HEK293 (cell line): ENCODE measurements around the gene NOSIP.
A peak's percentile ranks its signal among the peaks of the same experiment; 100 is the strongest.

Experiments used
- CTCF ChIA-PET: fragments of 350-600 bp; formaldehyde crosslinking; extraction: SDS; loops from one replicate; lab custom pipeline; 2021; ENCODE audit warnings: antibody characterized with exemption; lab: Yijun Ruan, JAX
- POLR2A ChIA-PET: fragments of 300-600 bp; formaldehyde crosslinking; extraction: SDS; loops from one replicate; lab custom pipeline; 2020; ENCODE audit warnings: antibody characterized with exemption, inconsistent platforms; lab: Yijun Ruan, JAX
- H3K27ac ChIP-seq: fragments of 200-500 bp; sonication (Bioruptor generic); 2 replicates; pipeline ENCODE4 v1.5.1; 2014; ENCODE audit warnings: low read depth, low read length, control low read depth, inconsistent platforms; ENCODE audit errors: extremely low read depth
- H3K36me3 ChIP-seq, 2 experiments: fragments of 200-500 bp in 1 of 2; sonication (Bioruptor generic) in 1 of 2; 1 replicate in 1 of 2; 2 replicates in 1 of 2; pipeline ENCODE4 v1.5.1; 2014 to 2017; ENCODE audit warnings: inconsistent platforms in 2 of 2, low read length in 2 of 2; ENCODE audit not compliant: control insufficient read depth in 2 of 2, insufficient read depth in 1 of 2
- H3K4me1 ChIP-seq: fragments of 200-500 bp; sonication (Bioruptor generic); 2 replicates; pipeline ENCODE4 v1.5.1; 2014; ENCODE audit warnings: mild to moderate bottlenecking, low read length, inconsistent platforms; ENCODE audit not compliant: control insufficient read depth, insufficient read depth
- H3K4me3 ChIP-seq: 2 replicates; pipeline ENCODE4 v1.5.1; 2011; ENCODE audit warnings: low read depth, mild to moderate bottlenecking, control low read depth, low read length, moderate library complexity
- H3K9me3 ChIP-seq: fragments of 200-500 bp; sonication (Bioruptor generic); 2 replicates; pipeline ENCODE4 v1.5.1; 2014; ENCODE audit warnings: low read depth, low read length, inconsistent platforms; ENCODE audit not compliant: control insufficient read depth, insufficient read depth
- EGR2 ChIP-seq: fragments of 450-650 bp; formaldehyde crosslinking; IDR thresholded peaks from 2 replicates; pipeline ENCODE4 v1.5.1; 2016; ENCODE audit warnings: low read depth, missing biosample characterization, missing genetic modification characterization
- HOXC10 ChIP-seq: sonication (generic); formaldehyde crosslinking; IDR thresholded peaks from 2 replicates; pipeline ENCODE4 v1.8.1; 2023; ENCODE audit warnings: mild to moderate bottlenecking, missing genetic modification reagents
- KLF7 ChIP-seq: fragments of 450-650 bp; formaldehyde crosslinking; IDR thresholded peaks from 2 replicates; pipeline ENCODE4 v1.5.1; 2016; ENCODE audit warnings: missing biosample characterization, missing genetic modification characterization, borderline replicate concordance
- PRDM4 ChIP-seq: fragments of 450-650 bp; formaldehyde crosslinking; IDR thresholded peaks from 2 replicates; pipeline ENCODE4 v1.5.1; 2017; ENCODE audit warnings: missing biosample characterization, missing genetic modification characterization
- ZBTB11 ChIP-seq: fragments of 450-650 bp; formaldehyde crosslinking; conservative IDR thresholded peaks from 2 replicates; pipeline ENCODE4 v1.5.1; 2016; ENCODE audit warnings: low read depth, missing biosample characterization, missing genetic modification characterization
- ZBTB26 ChIP-seq: fragments of 450-650 bp; formaldehyde crosslinking; optimal IDR thresholded peaks from 2 replicates; pipeline ENCODE3; 2016; ENCODE audit warnings: missing biosample characterization, mild to moderate bottlenecking, missing genetic modification characterization
- ZBTB49 ChIP-seq: fragments of 450-650 bp; formaldehyde crosslinking; IDR thresholded peaks from 2 replicates; pipeline ENCODE4 v1.5.1; 2016; ENCODE audit warnings: missing biosample characterization, missing genetic modification characterization, low read depth
- ZFHX2 ChIP-seq: fragments of 450-650 bp; formaldehyde crosslinking; conservative IDR thresholded peaks from 2 replicates; pipeline ENCODE4 v1.5.1; 2016; ENCODE audit warnings: missing biosample characterization, missing genetic modification characterization
- ZNF112 ChIP-seq: fragments of 450-650 bp; formaldehyde crosslinking; IDR thresholded peaks from 2 replicates; pipeline ENCODE4 v1.5.0; 2017; ENCODE audit warnings: missing biosample characterization, missing genetic modification characterization
- ZNF19 ChIP-seq: fragments of 450-650 bp; formaldehyde crosslinking; IDR thresholded peaks from 2 replicates; pipeline ENCODE4; 2016; ENCODE audit warnings: missing biosample characterization, missing genetic modification characterization, low read depth
- ZNF362 ChIP-seq: fragments of 450-650 bp; formaldehyde crosslinking; IDR thresholded peaks from 2 replicates; pipeline ENCODE4 v1.5.1; 2016; ENCODE audit warnings: missing biosample characterization, missing genetic modification characterization
- ZNF37A ChIP-seq: fragments of 450-650 bp; IDR thresholded peaks from 2 replicates; pipeline ENCODE4 v1.5.1; 2018; ENCODE audit warnings: missing biosample characterization, missing genetic modification characterization
- ZNF423 ChIP-seq: fragments of 450-650 bp; formaldehyde crosslinking; IDR thresholded peaks from 2 replicates; pipeline ENCODE4 v1.5.1; 2016; ENCODE audit warnings: missing biosample characterization, missing genetic modification characterization
- ZNF488 ChIP-seq: fragments of 450-650 bp; formaldehyde crosslinking; IDR thresholded peaks from 2 replicates; pipeline ENCODE4 v1.5.1; 2016; ENCODE audit warnings: missing biosample characterization, missing genetic modification characterization
- ZNF571 ChIP-seq: fragments of 450-650 bp; formaldehyde crosslinking; IDR thresholded peaks from 2 replicates; pipeline ENCODE4 v1.5.0; 2017; ENCODE audit warnings: missing biosample characterization, missing genetic modification characterization
- ZNF600 ChIP-seq: fragments of 450-650 bp; formaldehyde crosslinking; IDR thresholded peaks from 2 replicates; pipeline ENCODE4 v1.5.1; 2016; ENCODE audit warnings: missing biosample characterization, missing genetic modification characterization
- ZNF654 ChIP-seq: fragments of 450-650 bp; formaldehyde crosslinking; IDR thresholded peaks from 2 replicates; pipeline ENCODE4 v1.5.1; 2016; ENCODE audit warnings: low read depth, missing biosample characterization, missing genetic modification characterization
- ZNF776 ChIP-seq: fragments of 450-650 bp; formaldehyde crosslinking; IDR thresholded peaks from 2 replicates; pipeline ENCODE4 v1.5.0; 2017; ENCODE audit warnings: missing biosample characterization, missing genetic modification characterization, borderline replicate concordance
- ZNF830 ChIP-seq: fragments of 450-650 bp; IDR thresholded peaks from 2 replicates; pipeline ENCODE4 v1.5.0; 2018; ENCODE audit warnings: missing biosample characterization, missing genetic modification characterization, low read depth, mild to moderate bottlenecking, moderate library complexity
- ZNF843 ChIP-seq: fragments of 450-650 bp; formaldehyde crosslinking; IDR thresholded peaks from 2 replicates; pipeline ENCODE4 v1.5.1; 2016; ENCODE audit warnings: missing biosample characterization, missing genetic modification characterization
- ZSCAN5A ChIP-seq: fragments of 450-650 bp; formaldehyde crosslinking; IDR thresholded peaks from 2 replicates; pipeline ENCODE4 v1.5.1; 2016; ENCODE audit warnings: missing biosample characterization, missing genetic modification characterization

The NOSIP gene

GRCh38 chr19:49560358-49560900 lies 19.9 kb downstream of the NOSIP start:
- no peaks in the 10 kb centered on the region for H3K9me3 ChIP-seq
- no peak overlapping the region for H3K4me3 ChIP-seq
- no peaks in the 10 kb centered on the region; the same call in 1 of the 2 replicates for H3K4me1 ChIP-seq
- H3K36me3 ChIP-seq: peaks cover 33 to 51% of the 10 kb centered on the region in 2 experiments
- no peak for TF ChIP-seq ZBTB11
- peak; percentile 42; the same call in 1 of the 2 replicates for TF ChIP-seq ZFHX2 (tag by site-specific recombination)
- no peak for TF ChIP-seq ZNF654
- no peak for TF ChIP-seq ZNF600 (tag by site-specific recombination)
- 0 out of 2 replicates have a peak, but pooled peaks have one; percentile 11 for TF ChIP-seq EGR2 (tag by site-specific recombination)
- TF ChIP-seq ZBTB49 (tag by site-specific recombination): no peak
- TF ChIP-seq PRDM4 (tag by site-specific recombination): no peak
- H3K27ac ChIP-seq: no peak overlapping the region
- ChIA-PET POLR2A (interaction anchor here (1.1 kb wide), 1 partner anchor 20 kb away, joined by 4 read pairs; the partner anchor contains the start of gene NOSIP), CTCF (interaction anchor here (0.6 to 10.6 kb wide), 6 partner anchors 11 to 133 kb away, joined by 3 to 99 read pairs (median 6); no protein-coding TSS in a partner anchor)

GRCh38 chr19:49559928-49560327 lies 20.4 kb downstream of the NOSIP start:
- peaks cover 37 to 56% of the 10 kb centered on the region in 2 experiments for H3K36me3 ChIP-seq
- CTCF ChIA-PET: interaction anchor here (0.6 to 10.6 kb wide), 6 partner anchors 11 to 132 kb away, joined by 3 to 99 read pairs (median 8); no protein-coding TSS in a partner anchor

More at GRCh38 chr19:49559928-49560327, 20.4 kb downstream of the NOSIP start:
- no peaks in the 10 kb centered on the region; the same call in 1 of the 2 replicates for H3K4me1 ChIP-seq
- POLR2A ChIA-PET: interaction anchor here (1.4 kb wide), 1 partner anchor 117 kb away, joined by 3 read pairs; no protein-coding TSS in a partner anchor
- H3K27ac ChIP-seq: no peak overlapping the region
- H3K9me3 ChIP-seq: no peaks in the 10 kb centered on the region
- H3K4me3 ChIP-seq: no peak overlapping the region
- TF ChIP-seq ZSCAN5A (tag by site-specific recombination) (no peak), ZNF830 (tag by site-specific recombination) (no peak), ZNF423 (no peak), ZNF776 (no peak), ZNF488 (tag by site-specific recombination) (no peak), ZNF112 (tag by site-specific recombination) (no peak), ZNF37A (tag by site-specific recombination) (no peak), ZNF571 (tag by site-specific recombination) (no peak), HOXC10 (CRISPR knock-in tag) (no peak), ZFHX2 (tag by site-specific recombination) (no peak), ZNF843 (tag by site-specific recombination) (no peak), ZBTB26 (tag by site-specific recombination) (no peak), ZNF362 (tag by site-specific recombination) (no peak), ZNF19 (no peak), KLF7 (no peak)
- TF ChIP-seq, all 188 proteins: peak for 0
